HepG2 (cell line): ENCODE results near the gene MRFAP1L1. TPM values are rescaled to one million over a fixed set of nuclear protein-coding genes. Genes with fewer than 3 reads are reported as not detected.

Experiments
- ARID5B ChIP-seq: IDR thresholded peaks from 2 replicates; pipeline ENCODE4 v1.4.0; 2020; ENCODE audit warnings: mild to moderate bottlenecking, missing genetic modification reagents
- ATF7 ChIP-seq, 2 experiments: fragments of 450-650 bp in 1 of 2; sonication (generic) in 1 of 2; formaldehyde crosslinking in 1 of 2; IDR thresholded peaks; 2 replicates each; pipeline versions ENCODE4 v1.4.0 to v1.6.1; 2016 to 2020; ENCODE audit warnings: antibody characterized with exemption in 1 of 2, mild to moderate bottlenecking in 1 of 2, missing genetic modification reagents in 1 of 2
- GTF3A ChIP-seq: sonication (generic); formaldehyde crosslinking; conservative IDR thresholded peaks from 2 replicates; pipeline ENCODE4 v1.4.0; 2020; ENCODE audit warnings: mild to moderate bottlenecking, missing genetic modification reagents
- HOXA3 ChIP-seq: sonication (generic); formaldehyde crosslinking; IDR thresholded peaks from 2 replicates; pipeline ENCODE4 v1.5.0; 2020; ENCODE audit warnings: missing genetic modification reagents
- KAT8 ChIP-seq: IDR thresholded peaks from 2 replicates; pipeline ENCODE4 v1.6.1; 2016; ENCODE audit warnings: missing genetic modification reagents, missing compliant biosample characterization
- KDM3A ChIP-seq: IDR thresholded peaks from 2 replicates; pipeline ENCODE4 v1.6.1; 2018; ENCODE audit warnings: low read depth, missing compliant biosample characterization
- MYC ChIP-seq: sonication (generic); formaldehyde crosslinking; IDR thresholded peaks from 2 replicates; pipeline ENCODE4 v1.9.0; 2021; ENCODE audit warnings: missing genetic modification reagents, borderline replicate concordance
- POLR2A ChIP-seq, 2 experiments: IDR thresholded peaks; 2 replicates each; pipeline ENCODE4 v1.6.1; 2011; ENCODE audit warnings: low read depth in 2 of 2, low read length in 2 of 2, mild to moderate bottlenecking in 1 of 2, moderate library complexity in 1 of 2; ENCODE audit not compliant: insufficient read depth in 1 of 2
- RORA ChIP-seq: sonication (generic); formaldehyde crosslinking; IDR thresholded peaks from 2 replicates; pipeline ENCODE4 v1.5.0; 2020; ENCODE audit warnings: mild to moderate bottlenecking, missing genetic modification reagents, moderate library complexity
- TBP ChIP-seq: sonication (generic); formaldehyde crosslinking; IDR thresholded peaks from 2 replicates; pipeline ENCODE4 v1.5.0; 2020; ENCODE audit warnings: missing genetic modification reagents
- ZNF501 ChIP-seq: sonication (generic); formaldehyde crosslinking; IDR thresholded peaks from 2 replicates; pipeline ENCODE4 v1.5.1; 2020; ENCODE audit warnings: mild to moderate bottlenecking, moderate library complexity, missing genetic modification reagents
- polyA plus RNA-seq, 8 experiments: library from polyadenylated mRNA; depleted of rRNA in 3 of 8; stranded (reverse) in 7 of 8; unstranded in 1 of 8; fragments of >200 nt; fragmentation: Illumina TruSeq in 4 of 8; extraction: Trizol in 4 of 8; gene quantifications; 2 replicates each; pipeline versions ENCODE4 v1.2.1 to v1.2.3, GENCODE V29; 2011 to 2016; ENCODE audit warnings: low read depth in 4 of 8, missing spikeins in 1 of 8, mixed read lengths in 1 of 8; ENCODE audit not compliant: insufficient read depth in 1 of 8
- total RNA-seq, 5 experiments: library from RNA; depleted of rRNA; stranded (reverse); fragments of >200 nt; fragmentation: Illumina TruSeq; extraction: Trizol; gene quantifications; 2 replicates each; pipeline ENCODE4 v1.2.3, GENCODE V29; 2016; ENCODE audit warnings: low read depth in 1 of 5
- TF ChIP-seq, protein P1 (sequence below): sonication (generic); formaldehyde crosslinking; IDR thresholded peaks from 2 replicates; pipeline ENCODE4 v1.8.1; 2023; ENCODE audit warnings: mild to moderate bottlenecking, missing genetic modification reagents, borderline replicate concordance
- TF ChIP-seq, protein P2 (sequence below): sonication (generic); formaldehyde crosslinking; IDR thresholded peaks from 2 replicates; pipeline ENCODE4 v1.4.0; 2020; ENCODE audit warnings: missing genetic modification reagents
- TF ChIP-seq, protein P3 (sequence below): IDR thresholded peaks from 2 replicates; pipeline ENCODE4 v1.6.1; 2016; ENCODE audit warnings: missing biosample characterization, missing genetic modification reagents, low read depth

Gene MRFAP1L1
- total and polyA plus RNA-seq, 2 of the 13 experiments (the other 11 are each of a cell fraction or from before 2014, with no cell fraction given): 44.8 to 76.6 TPM

DNA sequence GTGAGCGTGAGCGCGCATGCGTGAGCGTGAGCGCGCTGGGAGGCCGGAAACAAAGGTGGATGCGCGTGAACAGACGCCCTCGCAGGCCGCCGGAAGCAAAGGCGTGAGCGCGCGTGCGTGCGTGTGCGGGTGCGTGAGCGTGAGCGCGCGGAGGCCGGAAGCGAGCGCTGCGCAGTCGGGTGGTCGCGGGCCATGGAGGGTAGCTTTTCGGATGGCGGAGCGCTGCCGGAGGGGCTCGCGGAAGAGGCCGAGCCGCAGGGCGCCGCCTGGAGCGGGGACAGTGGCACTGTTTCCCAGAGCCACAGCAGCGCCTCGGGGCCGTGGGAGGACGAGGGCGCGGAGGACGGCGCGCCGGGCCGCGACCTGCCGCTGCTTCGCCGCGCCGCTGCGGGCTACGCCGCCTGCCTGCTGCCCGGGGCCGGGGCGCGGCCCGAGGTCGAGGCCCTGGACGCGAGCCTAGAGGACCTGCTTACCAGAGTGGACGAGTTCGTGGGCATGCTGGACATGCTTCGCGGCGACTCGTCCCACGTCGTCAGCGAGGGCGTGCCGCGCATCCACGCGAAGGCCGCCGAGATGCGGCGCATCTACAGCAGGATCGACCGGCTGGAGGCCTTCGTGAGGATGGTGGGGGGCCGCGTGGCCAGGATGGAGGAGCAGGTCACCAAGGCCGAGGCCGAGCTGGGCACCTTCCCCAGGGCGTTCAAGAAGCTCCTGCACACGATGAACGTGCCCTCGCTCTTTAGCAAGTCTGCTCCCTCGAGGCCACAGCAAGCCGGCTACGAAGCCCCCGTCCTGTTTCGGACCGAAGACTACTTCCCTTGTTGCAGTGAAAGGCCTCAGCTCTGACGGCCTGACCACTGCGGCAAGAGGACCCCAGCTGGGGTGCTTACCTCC lies 6.6 kb upstream of the MRFAP1L1 start, which contains the start of gene BLOC1S4 (continued):
- TF ChIP-seq TBP (CRISPR knock-in tag) (no peak), ARID5B (CRISPR knock-in tag) (0 out of 2 replicates have a peak, but pooled peaks have one; percentile 17), ZNF501 (CRISPR knock-in tag) (peak; percentile 73), POLR2A (IDR thresholded peaks at IDR 0.05; ENCODE audit: insufficient read depth in 1 of 2, low read depth in 2 of 2, low read length in 2 of 2) (peak in 1 of 2 experiments; percentile 76; a peak in 2 of 4 replicates), MYC (peak; percentile 91), GTF3A (no peak), ATF7 (IDR thresholded peaks at IDR 0.05) (no peak), ATF7 (CRISPR knock-in tag; IDR thresholded peaks at IDR 0.05) (0 out of 2 replicates have a peak, but pooled peaks have one; percentile 62), HOXA3 (CRISPR knock-in tag) (peak; percentile 88), KAT8 (CRISPR knock-in tag) (peak; percentile 80), RORA (CRISPR knock-in tag) (no peak), KDM3A (peak; percentile 11; the same call in 1 of the 2 replicates)
- TF ChIP-seq, protein P1, sequence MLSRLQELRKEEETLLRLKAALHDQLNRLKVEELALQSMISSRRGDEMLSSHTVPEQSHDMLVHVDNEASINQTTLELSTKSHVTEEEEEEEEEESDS (CRISPR knock-in tag): no peak
- TF ChIP-seq, protein P2, sequence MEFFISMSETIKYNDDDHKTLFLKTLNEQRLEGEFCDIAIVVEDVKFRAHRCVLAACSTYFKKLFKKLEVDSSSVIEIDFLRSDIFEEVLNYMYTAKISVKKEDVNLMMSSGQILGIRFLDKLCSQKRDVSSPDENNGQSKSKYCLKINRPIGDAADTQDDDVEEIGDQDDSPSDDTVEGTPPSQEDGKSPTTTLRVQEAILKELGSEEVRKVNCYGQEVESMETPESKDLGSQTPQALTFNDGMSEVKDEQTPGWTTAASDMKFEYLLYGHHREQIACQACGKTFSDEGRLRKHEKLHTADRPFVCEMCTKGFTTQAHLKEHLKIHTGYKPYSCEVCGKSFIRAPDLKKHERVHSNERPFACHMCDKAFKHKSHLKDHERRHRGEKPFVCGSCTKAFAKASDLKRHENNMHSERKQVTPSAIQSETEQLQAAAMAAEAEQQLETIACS (CRISPR knock-in tag): peak; percentile 100
- TF ChIP-seq, protein P3, sequence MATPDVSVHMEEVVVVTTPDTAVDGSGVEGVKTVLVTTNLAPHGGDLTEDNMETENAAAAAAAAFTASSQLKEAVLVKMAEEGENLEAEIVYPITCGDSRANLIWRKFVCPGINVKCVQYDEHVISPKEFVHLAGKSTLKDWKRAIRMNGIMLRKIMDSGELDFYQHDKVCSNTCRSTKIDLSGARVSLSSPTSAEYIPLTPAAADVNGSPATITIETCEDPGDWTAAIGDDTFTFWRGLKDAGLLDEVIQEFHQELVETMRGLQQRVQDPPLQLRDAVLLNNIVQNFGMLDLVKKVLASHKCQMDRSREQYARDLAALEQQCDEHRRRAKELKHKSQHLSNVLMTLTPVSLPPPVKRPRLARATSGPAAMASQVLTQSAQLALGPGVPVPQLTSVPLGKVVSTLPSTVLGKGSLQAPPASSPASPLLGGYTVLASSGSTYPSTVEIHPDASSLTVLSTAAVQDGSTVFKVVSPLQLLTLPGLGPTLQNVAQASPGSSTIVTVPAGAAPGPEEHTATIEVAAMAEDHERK: peak; percentile 91
